HEK293 (cell line): ENCODE measurements around the gene CACNG4.

Source experiments
- CTCF ChIA-PET: fragments of 350-600 bp; formaldehyde crosslinking; extraction: SDS; loops from one replicate; lab custom pipeline; 2021; ENCODE audit warnings: antibody characterized with exemption; lab: Yijun Ruan, JAX
- POLR2A ChIA-PET: fragments of 300-600 bp; formaldehyde crosslinking; extraction: SDS; loops from one replicate; lab custom pipeline; 2020; ENCODE audit warnings: antibody characterized with exemption, inconsistent platforms; lab: Yijun Ruan, JAX
- H3K27ac ChIP-seq: fragments of 200-500 bp; sonication (Bioruptor generic); 2 replicates; pipeline ENCODE4 v1.5.1; 2014; ENCODE audit warnings: low read depth, low read length, control low read depth, inconsistent platforms; ENCODE audit errors: extremely low read depth
- H3K36me3 ChIP-seq, 2 experiments: fragments of 200-500 bp in 1 of 2; sonication (Bioruptor generic) in 1 of 2; 1 replicate in 1 of 2; 2 replicates in 1 of 2; pipeline ENCODE4 v1.5.1; 2014 to 2017; ENCODE audit warnings: inconsistent platforms in 2 of 2, low read length in 2 of 2; ENCODE audit not compliant: control insufficient read depth in 2 of 2, insufficient read depth in 1 of 2
- H3K4me1 ChIP-seq: fragments of 200-500 bp; sonication (Bioruptor generic); 2 replicates; pipeline ENCODE4 v1.5.1; 2014; ENCODE audit warnings: mild to moderate bottlenecking, low read length, inconsistent platforms; ENCODE audit not compliant: control insufficient read depth, insufficient read depth
- H3K4me3 ChIP-seq: 2 replicates; pipeline ENCODE4 v1.5.1; 2011; ENCODE audit warnings: low read depth, mild to moderate bottlenecking, control low read depth, low read length, moderate library complexity
- H3K9me3 ChIP-seq: fragments of 200-500 bp; sonication (Bioruptor generic); 2 replicates; pipeline ENCODE4 v1.5.1; 2014; ENCODE audit warnings: low read depth, low read length, inconsistent platforms; ENCODE audit not compliant: control insufficient read depth, insufficient read depth
- KLF1 ChIP-seq: fragments of 450-650 bp; formaldehyde crosslinking; IDR thresholded peaks from 2 replicates; pipeline ENCODE4 v1.5.1; 2016; ENCODE audit warnings: missing biosample characterization, missing genetic modification characterization
- KLF8 ChIP-seq: fragments of 450-650 bp; formaldehyde crosslinking; IDR thresholded peaks from 2 replicates; pipeline ENCODE4 v1.5.1; 2016; ENCODE audit warnings: missing biosample characterization, missing genetic modification characterization
- MZF1 ChIP-seq: fragments of 450-650 bp; formaldehyde crosslinking; IDR thresholded peaks from 2 replicates; pipeline ENCODE4 v1.5.1; 2017; ENCODE audit warnings: missing biosample characterization, missing genetic modification characterization, borderline replicate concordance
- SETDB1 ChIP-seq: IDR thresholded peaks from one replicate; pipeline ENCODE4 v1.6.1; 2017; ENCODE audit warnings: mild to moderate bottlenecking, low read length, moderate library complexity, mixed read lengths; ENCODE audit not compliant: insufficient read length
- SP3 ChIP-seq: fragments of 450-650 bp; formaldehyde crosslinking; IDR thresholded peaks from 2 replicates; pipeline ENCODE4 v1.5.1; 2016; ENCODE audit warnings: missing biosample characterization, missing genetic modification characterization
- YY2 ChIP-seq: fragments of 450-650 bp; formaldehyde crosslinking; IDR thresholded peaks from 2 replicates; pipeline ENCODE4 v1.5.1; 2016; ENCODE audit warnings: missing biosample characterization, missing genetic modification characterization
- ZBTB21 ChIP-seq: fragments of 450-650 bp; formaldehyde crosslinking; IDR thresholded peaks from 2 replicates; pipeline ENCODE4 v1.5.1; 2017; ENCODE audit warnings: missing biosample characterization, missing genetic modification characterization
- ZFP37 ChIP-seq: fragments of 450-650 bp; formaldehyde crosslinking; IDR thresholded peaks from 2 replicates; pipeline ENCODE4 v1.5.1; 2016; ENCODE audit warnings: missing biosample characterization, missing genetic modification characterization
- ZNF112 ChIP-seq: fragments of 450-650 bp; formaldehyde crosslinking; IDR thresholded peaks from 2 replicates; pipeline ENCODE4 v1.5.0; 2017; ENCODE audit warnings: missing biosample characterization, missing genetic modification characterization
- ZNF155 ChIP-seq: fragments of 450-650 bp; formaldehyde crosslinking; IDR thresholded peaks from 2 replicates; pipeline ENCODE4 v1.5.1; 2016; ENCODE audit warnings: missing biosample characterization, missing genetic modification characterization
- ZNF214 ChIP-seq: fragments of 450-650 bp; formaldehyde crosslinking; IDR thresholded peaks from 2 replicates; pipeline ENCODE4 v1.5.1; 2017; ENCODE audit warnings: missing biosample characterization, mild to moderate bottlenecking, missing genetic modification characterization, borderline replicate concordance
- ZNF23 ChIP-seq: fragments of 450-650 bp; formaldehyde crosslinking; IDR thresholded peaks from 2 replicates; pipeline ENCODE4 v1.5.1; 2016; ENCODE audit warnings: missing biosample characterization, missing genetic modification characterization, borderline replicate concordance
- ZNF239 ChIP-seq: fragments of 450-650 bp; formaldehyde crosslinking; IDR thresholded peaks from 2 replicates; pipeline ENCODE4 v1.5.1; 2016; ENCODE audit warnings: missing biosample characterization, missing genetic modification characterization
- ZNF404 ChIP-seq: fragments of 450-650 bp; formaldehyde crosslinking; IDR thresholded peaks from 2 replicates; pipeline ENCODE4 v1.5.1; 2017; ENCODE audit warnings: missing biosample characterization, missing genetic modification characterization
- ZNF48 ChIP-seq: fragments of 450-650 bp; formaldehyde crosslinking; IDR thresholded peaks from 2 replicates; pipeline ENCODE4 v1.5.1; 2016; ENCODE audit warnings: missing biosample characterization, missing genetic modification characterization
- ZNF549 ChIP-seq: fragments of 450-650 bp; IDR thresholded peaks from 2 replicates; pipeline ENCODE4 v1.5.1; 2018; ENCODE audit warnings: missing biosample characterization, missing genetic modification characterization, mild to moderate bottlenecking, inconsistent platforms, moderate library complexity
- ZNF561 ChIP-seq: fragments of 450-650 bp; IDR thresholded peaks from 2 replicates; pipeline ENCODE4 v1.5.1; 2018; ENCODE audit warnings: missing biosample characterization, missing genetic modification characterization, borderline replicate concordance
- ZNF621 ChIP-seq: fragments of 450-650 bp; formaldehyde crosslinking; IDR thresholded peaks from 2 replicates; pipeline ENCODE4 v1.5.1; 2017; ENCODE audit warnings: missing biosample characterization, missing genetic modification characterization
- ZSCAN16 ChIP-seq: fragments of 450-650 bp; formaldehyde crosslinking; IDR thresholded peaks from 2 replicates; pipeline ENCODE4 v1.5.1; 2016; ENCODE audit warnings: missing biosample characterization, missing genetic modification characterization
- ZSCAN23 ChIP-seq: fragments of 450-650 bp; formaldehyde crosslinking; IDR thresholded peaks from 2 replicates; pipeline ENCODE4 v1.5.1; 2016; ENCODE audit warnings: missing biosample characterization, missing genetic modification characterization
- ZXDB ChIP-seq: fragments of 450-650 bp; formaldehyde crosslinking; IDR thresholded peaks from 2 replicates; pipeline ENCODE4 v1.5.1; 2016; ENCODE audit warnings: missing biosample characterization, missing genetic modification characterization
- TF ChIP-seq, protein P1 (sequence below): fragments of 450-650 bp; formaldehyde crosslinking; IDR thresholded peaks from 2 replicates; pipeline ENCODE4 v1.5.1; 2017; ENCODE audit warnings: missing biosample characterization, missing genetic modification characterization
- TF ChIP-seq, protein P2 (sequence below): fragments of 450-650 bp; formaldehyde crosslinking; IDR thresholded peaks from 2 replicates; pipeline ENCODE4 v1.5.1; 2016; ENCODE audit warnings: missing biosample characterization, missing genetic modification characterization, low read depth
- TF ChIP-seq, protein P3 (sequence below): fragments of 450-650 bp; formaldehyde crosslinking; IDR thresholded peaks from 2 replicates; pipeline ENCODE4 v1.5.1; 2016; ENCODE audit warnings: missing biosample characterization, missing genetic modification characterization
- TF ChIP-seq, protein P4 (sequence below): fragments of 450-650 bp; formaldehyde crosslinking; IDR thresholded peaks from 2 replicates; pipeline ENCODE4 v1.5.1; 2017; ENCODE audit warnings: missing biosample characterization, missing genetic modification characterization
- TF ChIP-seq, protein P5 (sequence below): fragments of 450-650 bp; formaldehyde crosslinking; IDR thresholded peaks from 2 replicates; pipeline ENCODE4 v1.5.1; 2016; ENCODE audit warnings: missing biosample characterization, missing genetic modification characterization

Gene CACNG4

DNA sequence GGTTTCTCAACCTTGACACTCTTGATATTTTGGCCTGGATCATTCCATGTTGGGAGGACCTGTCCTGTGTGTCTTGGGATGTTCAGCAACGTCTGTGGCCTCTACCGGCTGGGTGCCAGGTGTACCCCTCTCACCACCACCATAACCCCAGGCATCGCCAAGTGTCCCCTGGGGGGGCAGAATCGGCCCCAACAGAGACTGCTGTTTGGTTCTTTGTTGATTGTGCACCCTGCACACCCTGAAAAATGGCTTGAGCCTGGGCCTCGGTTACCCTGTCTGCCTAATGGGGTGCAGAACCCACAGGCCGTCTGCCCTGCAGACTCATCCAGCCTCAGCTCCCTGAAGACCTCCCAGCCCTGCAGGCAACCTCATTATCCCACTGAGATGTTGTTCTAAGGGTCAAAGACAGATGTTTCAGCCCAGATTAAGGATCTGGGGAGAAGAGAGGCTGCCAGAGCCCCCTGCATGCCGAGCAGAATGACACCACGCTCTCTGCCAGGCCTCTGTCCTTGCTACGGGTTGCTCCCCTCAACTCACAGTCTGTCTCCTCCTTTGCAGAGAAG lies 89.0 kb downstream of the CACNG4 start:
- no peak for TF ChIP-seq ZFP37
- no peak for TF ChIP-seq YY2
- no peak for TF ChIP-seq ZXDB (tag by site-specific recombination)
- no peak for TF ChIP-seq ZSCAN23 (tag by site-specific recombination)
- TF ChIP-seq, protein P1, sequence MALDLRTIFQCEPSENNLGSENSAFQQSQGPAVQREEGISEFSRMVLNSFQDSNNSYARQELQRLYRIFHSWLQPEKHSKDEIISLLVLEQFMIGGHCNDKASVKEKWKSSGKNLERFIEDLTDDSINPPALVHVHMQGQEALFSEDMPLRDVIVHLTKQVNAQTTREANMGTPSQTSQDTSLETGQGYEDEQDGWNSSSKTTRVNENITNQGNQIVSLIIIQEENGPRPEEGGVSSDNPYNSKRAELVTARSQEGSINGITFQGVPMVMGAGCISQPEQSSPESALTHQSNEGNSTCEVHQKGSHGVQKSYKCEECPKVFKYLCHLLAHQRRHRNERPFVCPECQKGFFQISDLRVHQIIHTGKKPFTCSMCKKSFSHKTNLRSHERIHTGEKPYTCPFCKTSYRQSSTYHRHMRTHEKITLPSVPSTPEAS: no peak
- TF ChIP-seq, protein P2, sequence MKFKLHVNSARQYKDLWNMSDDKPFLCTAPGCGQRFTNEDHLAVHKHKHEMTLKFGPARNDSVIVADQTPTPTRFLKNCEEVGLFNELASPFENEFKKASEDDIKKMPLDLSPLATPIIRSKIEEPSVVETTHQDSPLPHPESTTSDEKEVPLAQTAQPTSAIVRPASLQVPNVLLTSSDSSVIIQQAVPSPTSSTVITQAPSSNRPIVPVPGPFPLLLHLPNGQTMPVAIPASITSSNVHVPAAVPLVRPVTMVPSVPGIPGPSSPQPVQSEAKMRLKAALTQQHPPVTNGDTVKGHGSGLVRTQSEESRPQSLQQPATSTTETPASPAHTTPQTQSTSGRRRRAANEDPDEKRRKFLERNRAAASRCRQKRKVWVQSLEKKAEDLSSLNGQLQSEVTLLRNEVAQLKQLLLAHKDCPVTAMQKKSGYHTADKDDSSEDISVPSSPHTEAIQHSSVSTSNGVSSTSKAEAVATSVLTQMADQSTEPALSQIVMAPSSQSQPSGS (tag by site-specific recombination): no peak
- TF ChIP-seq ZSCAN16: no peak
- TF ChIP-seq SETDB1: no peak
- TF ChIP-seq ZNF214: no peak
- CTCF ChIA-PET: interaction anchor here (0.7 to 1.1 kb wide), 2 partner anchors 22 to 43 kb away, joined by 3 to 6 read pairs; no protein-coding TSS in a partner anchor

DNA sequence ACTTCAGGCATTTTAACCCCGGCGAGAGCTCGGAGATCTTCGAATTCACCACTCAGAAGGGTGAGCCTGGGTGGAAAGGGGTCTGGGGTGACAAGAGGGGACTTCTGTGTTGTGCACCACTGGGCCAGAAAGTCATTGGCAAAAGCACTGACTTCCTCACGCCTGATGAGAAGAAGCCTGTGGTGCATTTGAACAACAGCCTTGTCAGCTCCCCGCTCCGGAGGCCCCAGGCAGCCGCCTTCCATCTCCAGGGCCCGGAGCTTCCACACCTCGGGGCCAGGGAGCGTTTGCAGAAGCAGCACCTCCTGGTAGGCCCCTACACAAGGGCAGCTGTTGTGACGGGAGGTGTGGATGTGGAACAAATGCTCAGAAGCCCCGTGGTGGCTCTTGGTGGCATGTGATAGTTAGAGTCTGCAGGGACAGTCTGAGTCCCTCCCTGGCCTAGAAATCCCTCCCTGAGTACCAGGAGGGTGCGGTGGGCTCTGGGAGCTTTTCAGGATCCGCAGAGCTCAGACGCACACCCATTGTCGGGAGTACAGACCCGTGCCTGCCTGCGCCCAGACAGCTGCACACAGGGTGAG lies 89.6 kb downstream of the CACNG4 start:
- H3K27ac ChIP-seq: no peak overlapping the region
- H3K9me3 ChIP-seq: no peaks in the 10 kb centered on the region
- no peaks in the 10 kb centered on the region for H3K36me3 ChIP-seq
- POLR2A ChIA-PET: no interaction called here
- CTCF ChIA-PET: interaction anchor here (0.7 to 1.1 kb wide), 2 partner anchors 21 to 42 kb away, joined by 3 to 6 read pairs; no protein-coding TSS in a partner anchor
- H3K4me1 ChIP-seq: no peaks in the 10 kb centered on the region
- no peak overlapping the region for H3K4me3 ChIP-seq
- TF ChIP-seq, protein P3, sequence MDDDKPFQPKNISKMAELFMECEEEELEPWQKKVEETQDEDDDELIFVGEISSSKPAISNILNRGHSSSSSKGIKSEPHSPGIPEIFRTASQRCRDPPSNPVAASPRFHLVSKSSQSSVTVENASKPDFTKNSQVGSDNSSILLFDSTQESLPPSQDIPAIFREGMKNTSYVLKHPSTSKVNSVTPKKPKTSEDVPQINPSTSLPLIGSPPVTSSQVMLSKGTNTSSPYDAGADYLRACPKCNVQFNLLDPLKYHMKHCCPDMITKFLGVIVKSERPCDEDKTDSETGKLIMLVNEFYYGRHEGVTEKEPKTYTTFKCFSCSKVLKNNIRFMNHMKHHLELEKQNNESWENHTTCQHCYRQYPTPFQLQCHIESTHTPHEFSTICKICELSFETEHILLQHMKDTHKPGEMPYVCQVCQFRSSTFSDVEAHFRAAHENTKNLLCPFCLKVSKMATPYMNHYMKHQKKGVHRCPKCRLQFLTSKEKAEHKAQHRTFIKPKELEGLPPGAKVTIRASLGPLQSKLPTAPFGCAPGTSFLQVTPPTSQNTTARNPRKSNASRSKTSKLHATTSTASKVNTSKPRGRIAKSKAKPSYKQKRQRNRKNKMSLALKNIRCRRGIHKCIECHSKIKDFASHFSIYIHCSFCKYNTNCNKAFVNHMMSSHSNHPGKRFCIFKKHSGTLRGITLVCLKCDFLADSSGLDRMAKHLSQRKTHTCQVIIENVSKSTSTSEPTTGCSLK (tag by site-specific recombination): no peak
- TF ChIP-seq ZNF404 (no peak), ZNF621 (tag by site-specific recombination) (no peak)
- TF ChIP-seq, all 188 proteins: peak for 0

More for the DNA sequence above, 89.0 kb downstream of the CACNG4 start:
- H3K27ac ChIP-seq: no peak overlapping the region
- H3K4me1 ChIP-seq: no peaks in the 10 kb centered on the region
- H3K9me3 ChIP-seq: no peaks in the 10 kb centered on the region
- H3K4me3 ChIP-seq: no peak overlapping the region
- H3K36me3 ChIP-seq: no peaks in the 10 kb centered on the region
- POLR2A ChIA-PET: no interaction called here

DNA sequence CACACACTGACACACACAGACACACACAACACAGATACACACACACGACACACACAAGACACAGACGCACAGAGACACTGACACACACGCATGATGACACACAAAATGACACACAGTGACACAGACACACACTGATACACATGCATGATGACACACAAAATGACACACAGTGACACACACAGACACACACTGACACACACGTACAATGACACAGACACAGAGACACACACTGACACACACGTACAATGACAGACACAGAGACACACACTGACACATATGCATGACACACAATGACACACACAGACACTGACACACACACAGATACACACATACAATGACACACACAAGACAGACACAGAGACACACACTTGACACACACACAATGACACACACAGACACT lies 90.1 kb downstream of the CACNG4 start:
- ChIA-PET CTCF (no interaction called here), POLR2A (no interaction called here)
- H3K4me3 ChIP-seq: no peak overlapping the region
- H3K36me3 ChIP-seq: no peaks in the 10 kb centered on the region
- H3K4me1 ChIP-seq: no peaks in the 10 kb centered on the region
- H3K27ac ChIP-seq: no peak overlapping the region
- H3K9me3 ChIP-seq: no peaks in the 10 kb centered on the region
- TF ChIP-seq SP3 (tag by site-specific recombination): no peak
- 0 out of 2 replicates have a peak, but pooled peaks have one; percentile 27 for TF ChIP-seq ZNF48 (tag by site-specific recombination)
- no peak for TF ChIP-seq ZNF549 (tag by site-specific recombination)
- TF ChIP-seq, protein P4, sequence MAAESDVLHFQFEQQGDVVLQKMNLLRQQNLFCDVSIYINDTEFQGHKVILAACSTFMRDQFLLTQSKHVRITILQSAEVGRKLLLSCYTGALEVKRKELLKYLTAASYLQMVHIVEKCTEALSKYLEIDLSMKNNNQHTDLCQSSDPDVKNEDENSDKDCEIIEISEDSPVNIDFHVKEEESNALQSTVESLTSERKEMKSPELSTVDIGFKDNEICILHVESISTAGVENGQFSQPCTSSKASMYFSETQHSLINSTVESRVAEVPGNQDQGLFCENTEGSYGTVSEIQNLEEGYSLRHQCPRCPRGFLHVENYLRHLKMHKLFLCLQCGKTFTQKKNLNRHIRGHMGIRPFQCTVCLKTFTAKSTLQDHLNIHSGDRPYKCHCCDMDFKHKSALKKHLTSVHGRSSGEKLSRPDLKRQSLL (tag by site-specific recombination): no peak
- TF ChIP-seq KLF1 (tag by site-specific recombination): no peak
- no peak for TF ChIP-seq ZNF23 (tag by site-specific recombination)
- no peak for TF ChIP-seq ZBTB21
- TF ChIP-seq MZF1 (tag by site-specific recombination): no peak
- TF ChIP-seq ZNF239 (tag by site-specific recombination): peak; percentile 66; the same call in 1 of the 2 replicates
- no peak for TF ChIP-seq KLF8 (tag by site-specific recombination)
- no peak for TF ChIP-seq ZNF561
- TF ChIP-seq, protein P5, sequence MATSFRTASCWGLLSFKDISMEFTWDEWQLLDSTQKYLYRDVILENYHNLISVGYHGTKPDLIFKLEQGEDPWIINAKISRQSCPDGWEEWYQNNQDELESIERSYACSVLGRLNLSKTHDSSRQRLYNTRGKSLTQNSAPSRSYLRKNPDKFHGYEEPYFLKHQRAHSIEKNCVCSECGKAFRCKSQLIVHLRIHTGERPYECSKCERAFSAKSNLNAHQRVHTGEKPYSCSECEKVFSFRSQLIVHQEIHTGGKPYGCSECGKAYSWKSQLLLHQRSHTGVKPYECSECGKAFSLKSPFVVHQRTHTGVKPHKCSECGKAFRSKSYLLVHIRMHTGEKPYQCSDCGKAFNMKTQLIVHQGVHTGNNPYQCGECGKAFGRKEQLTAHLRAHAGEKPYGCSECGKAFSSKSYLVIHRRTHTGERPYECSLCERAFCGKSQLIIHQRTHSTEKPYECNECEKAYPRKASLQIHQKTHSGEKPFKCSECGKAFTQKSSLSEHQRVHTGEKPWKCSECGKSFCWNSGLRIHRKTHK (tag by site-specific recombination): no peak
- TF ChIP-seq ZNF155 (tag by site-specific recombination): no peak
- no peak for TF ChIP-seq ZNF112
